ENCODE measurements around the gene SVIL. TPM values are rescaled to one million over a fixed set of nuclear protein-coding genes. Genes with fewer than 3 reads are reported as not detected.

The SVIL gene
- total and polyA plus RNA-seq, 8 donors: 8.6 to 53.8 (median 20.4) TPM

DNA sequence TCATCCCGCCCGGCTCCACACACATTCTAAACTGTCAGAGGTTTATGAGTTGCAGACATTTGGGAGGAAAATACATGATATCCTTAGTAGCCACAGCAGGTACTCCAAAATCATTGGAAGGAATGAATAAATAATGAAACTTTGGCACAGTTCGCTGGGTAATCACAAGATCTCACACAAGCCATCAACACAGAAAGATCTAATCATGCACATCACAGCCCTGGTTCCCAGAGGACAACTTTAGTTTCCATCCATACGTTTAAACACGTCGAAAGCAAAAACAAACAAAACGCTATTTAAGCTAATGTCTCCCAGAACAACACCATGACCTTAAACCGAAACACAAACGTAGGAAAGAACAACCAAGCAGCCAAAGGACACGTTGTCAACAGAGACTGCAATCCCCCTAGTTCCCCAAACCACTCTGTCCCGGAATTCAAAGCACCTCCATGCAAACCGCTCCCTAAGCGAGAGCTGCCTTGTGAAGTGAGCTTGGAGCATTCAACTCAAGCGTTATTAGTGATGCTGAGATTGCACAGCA, 12.3 kb downstream of the SVIL start:
- no peaks in the 10 kb centered on the region for H3K36me3 ChIP-seq
- H3K27ac ChIP-seq: no peak overlapping the region
- ATAC-seq: no peak
- 69 to 70% methylated on average over 14 of the region's 14 CpGs for WGBS, 2 donors
- FAIRE-seq: no peak
- intact Hi-C loops (cut with DNase I): no loop called here
- H3K27me3 ChIP-seq: no peaks in the 10 kb centered on the region
- TF ChIP-seq CTCF (IDR thresholded peaks at IDR 0.05): no peak
- peaks cover 0 to 11% (median 0%) of the 10 kb centered on the region in 3 donors for H3K4me1 ChIP-seq
- no peaks in the 10 kb centered on the region for H3K9me3 ChIP-seq
- H3K4me3 ChIP-seq: no peak overlapping the region
- DNase-seq: no peak

GRCh38 chr10:29621161-29621560, 13.6 kb downstream of the SVIL start:
- no peak overlapping the region for H3K4me3 ChIP-seq
- no peaks in the 10 kb centered on the region for H3K27me3 ChIP-seq
- no peaks in the 10 kb centered on the region for H3K36me3 ChIP-seq
- no peaks in the 10 kb centered on the region for H3K9me3 ChIP-seq
- intact Hi-C loops (cut with DNase I): no loop called here
- peaks cover 0 to 11% (median 0%) of the 10 kb centered on the region in 3 donors for H3K4me1 ChIP-seq
- peak in 3 of 4 donors; percentile 43 to 65 (median 60) for ATAC-seq
- peak overlapping the region in 2 of 4 donors; percentile 30 to 48 for H3K27ac ChIP-seq
- no peak for TF ChIP-seq CTCF (IDR thresholded peaks at IDR 0.05)
- 71 to 72% methylated on average over 7 of the region's 7 CpGs for WGBS, 2 donors
- no peak for DNase-seq
- no peak for FAIRE-seq

- H3K27ac ChIP-seq: no peak overlapping the region
- intact Hi-C loops (cut with DNase I): no loop called here
- DNase-seq: no peak
- peaks cover 0 to 11% (median 0%) of the 10 kb centered on the region in 3 donors for H3K4me1 ChIP-seq
- H3K36me3 ChIP-seq: no peaks in the 10 kb centered on the region
- FAIRE-seq: no peak
- no peak for TF ChIP-seq CTCF (IDR thresholded peaks at IDR 0.05)
- H3K9me3 ChIP-seq: no peaks in the 10 kb centered on the region
- H3K27me3 ChIP-seq: no peaks in the 10 kb centered on the region
- WGBS, 2 donors: 87 to 91% methylated on average over 5 of the region's 5 CpGs
- ATAC-seq: no peak
- no peak overlapping the region for H3K4me3 ChIP-seq
Measured at GRCh38 chr10:29620112-29620690, 14.6 kb downstream of the SVIL start.

GRCh38 chr10:29619241-29619669, 15.5 kb downstream of the SVIL start:
- Histone ChIP-seq H3K36me3 (no peaks in the 10 kb centered on the region), H3K4me1 (peaks cover 0 to 11% (median 0%) of the 10 kb centered on the region in 3 donors), H3K27me3 (no peaks in the 10 kb centered on the region), H3K4me3 (no peak overlapping the region), H3K9me3 (no peaks in the 10 kb centered on the region), H3K27ac (peak overlapping the region in 3 of 4 donors; percentile 2 to 77 (median 68))
- no peak for TF ChIP-seq CTCF (IDR thresholded peaks at IDR 0.05)
- DNase-seq (no peak), FAIRE-seq (no peak), ATAC-seq (peak in 3 of 4 donors; percentile 62 to 67 (median 66))
- 39 to 49% methylated on average over 5 of the region's 5 CpGs for WGBS, 2 donors
- intact Hi-C loops (cut with DNase I): no loop called here

Data from pancreas (tissue), 10 donors.